Left kidney (tissue), 8 donors: ENCODE data around the gene ITPR3. TPM values are rescaled to one million over a fixed set of nuclear protein-coding genes. Genes with fewer than 3 reads are reported as not detected.

ENCODE experiments used
- DNase-seq: peaks from one replicate; pipeline ENCODE4 v3.0.0-alpha.2; 2013
- long read RNA-seq, 8 donors: transcript quantifications; one replicate each; lab custom pipeline, GENCODE V29; 2026
- polyA plus RNA-seq: library from polyadenylated mRNA; unstranded; fragments of 120-200 nt; gene quantifications from one replicate; pipeline ENCODE4 v1.2.1, GENCODE V29; 2013; ENCODE audit not compliant: insufficient read length

The ITPR3 gene
- polyA plus RNA-seq: 9.2 TPM
- long read RNA-seq, donor 1: 0 reads
- long read RNA-seq, donor 2: 0 reads
- long read RNA-seq, donor 3, partial matches to known transcripts: 91 of 91 reads
- long read RNA-seq, donor 3, other reads (novel, unspliced or antisense): 0 of 91 reads
- long read RNA-seq, donor 4: 0 reads
- long read RNA-seq, donor 5: 0 reads
- long read RNA-seq, donor 6: 0 reads
- long read RNA-seq, donor 7: 0 reads
- long read RNA-seq, donor 8: 0 reads

- DNase-seq: no peak
Observed at GRCh38 chr6:33620856-33621710, at the start of gene ITPR3. TSS of gene ITPR3 (plus strand) at chr6:33621322. CDS start at chr6:33621603, 281 bp downstream.

- no peak for DNase-seq
Observed at GRCh38 chr6:33571637-33572316, 49.3 kb upstream of the ITPR3 start.

GRCh38 chr6:33575211-33575610 is 45.9 kb upstream of the ITPR3 start:
- no peak for DNase-seq

GRCh38 chr6:33576668-33577067 is 44.5 kb upstream of the ITPR3 start:
- no peak for DNase-seq

- no peak for DNase-seq
Observed at GRCh38 chr6:33577106-33577535, 44.0 kb upstream of the ITPR3 start.

- no peak for DNase-seq
Observed at GRCh38 chr6:33577718-33578117, 43.4 kb upstream of the ITPR3 start.

- no peak for DNase-seq
Observed at GRCh38 chr6:33578164-33578563, 43.0 kb upstream of the ITPR3 start.

- no peak for DNase-seq
Observed at GRCh38 chr6:33578588-33579011, 42.5 kb upstream of the ITPR3 start.

- peak; percentile 85 for DNase-seq
Observed at GRCh38 chr6:33579828-33580714, 41.1 kb upstream of the ITPR3 start, which contains the start of gene BAK1. TSS of gene BAK1 (minus strand) at chr6:33580276. CDS start at chr6:33577604, 2,672 bp downstream.

GRCh38 chr6:33581186-33581585 is 39.9 kb upstream of the ITPR3 start:
- DNase-seq: no peak

- no peak for DNase-seq
Observed at GRCh38 chr6:33583591-33584155, 37.4 kb upstream of the ITPR3 start.

- DNase-seq: no peak
Observed at GRCh38 chr6:33584700-33585402, 36.3 kb upstream of the ITPR3 start.

- DNase-seq: no peak
Observed at GRCh38 chr6:33585403-33586107, 35.6 kb upstream of the ITPR3 start.

GRCh38 chr6:33586108-33586640 is 34.9 kb upstream of the ITPR3 start:
- no peak for DNase-seq

GRCh38 chr6:33587529-33587928 is 33.6 kb upstream of the ITPR3 start:
- DNase-seq: no peak

- no peak for DNase-seq
Observed at GRCh38 chr6:33588894-33589293, 32.2 kb upstream of the ITPR3 start.

- no peak for DNase-seq
Observed at GRCh38 chr6:33589392-33589730, 31.8 kb upstream of the ITPR3 start.

GRCh38 chr6:33589731-33590530 is 31.2 kb upstream of the ITPR3 start:
- no peak for DNase-seq
